ENCODE measurements around the gene RUNX3.

DNA sequence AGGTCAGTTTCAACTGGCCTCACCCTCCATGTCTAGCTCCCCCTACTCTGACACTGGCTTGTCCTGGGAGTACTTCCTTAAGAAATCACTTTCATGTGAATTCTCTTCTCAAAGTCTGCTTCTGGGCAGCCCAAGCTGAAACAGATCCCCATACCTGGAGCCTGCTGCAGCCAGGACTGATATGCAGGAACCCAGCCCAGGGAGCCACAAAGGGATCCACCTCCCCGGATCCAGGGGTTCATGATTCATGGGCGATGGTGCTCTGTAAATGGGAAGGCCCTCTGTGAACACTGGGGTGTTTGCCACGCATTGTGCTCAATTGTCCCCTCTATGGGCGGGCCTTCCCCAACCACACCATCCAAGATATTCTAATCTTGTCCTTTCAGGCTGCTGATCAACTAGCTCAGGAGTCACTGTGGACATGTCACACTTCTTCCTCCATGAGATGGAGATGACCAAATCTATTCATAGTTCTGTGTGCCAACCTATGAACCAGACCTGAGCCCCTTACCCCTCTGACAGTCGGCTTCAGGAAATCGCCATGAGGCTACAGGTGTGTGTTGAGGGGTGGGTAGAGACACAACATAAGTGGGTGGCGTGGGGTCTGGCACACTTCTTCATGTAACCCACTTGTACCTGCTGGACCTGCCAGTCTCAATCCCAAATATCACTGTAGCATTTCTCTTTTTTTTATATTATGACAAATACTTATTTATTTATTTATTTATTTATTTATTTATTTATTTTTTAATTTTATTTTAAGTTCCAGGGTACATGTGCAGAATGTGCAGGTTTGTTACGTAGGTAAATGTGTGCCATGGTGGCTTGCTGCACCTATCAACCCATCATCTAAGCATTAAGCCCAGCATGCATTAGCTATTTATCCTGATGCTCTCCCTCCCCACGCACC is 41.8 kb downstream of the RUNX3 start:
- TF ChIP-seq CTCF (conservative IDR thresholded peaks at IDR 0.05; ENCODE audit: low read length) (no peak), EZH2phosphoT487 (IDR thresholded peaks at IDR 0.05; ENCODE audit: borderline replicate concordance, low read depth, low read length) (no peak)
